WTC11 (cell line): Measurements from ENCODE around the gene SCYGR8. TPM values are rescaled to one million over a fixed set of nuclear protein-coding genes. Genes with fewer than 3 reads are reported as not detected.

Experiments used
- ATAC-seq: fragments of 200-7000 bp; cut with Tn5 transposase; 2 replicates; pipeline ENCODE4 v1.10.0; 2021; ENCODE audit warnings: mild to moderate bottlenecking, moderate library complexity
- CTCF ChIA-PET: fragments of 300-600 bp; sonication (Branson Sonifier 250); formaldehyde crosslinking; loops from one replicate; lab custom pipeline; 2021; ENCODE audit warnings: antibody characterized with exemption; lab: Charles Lee
- POLR2A ChIA-PET: fragments of 350-600 bp; sonication (Branson Sonifier 250); formaldehyde crosslinking; loops from one replicate; lab custom pipeline; 2021; ENCODE audit warnings: antibody characterized with exemption; lab: Charles Lee
- DNase-seq: peaks from one replicate; pipeline ENCODE4 v3.0.0; 2021; ENCODE audit warnings: low spot score
- H3K27ac Mint-ChIP-seq: 2 replicates; pipeline ENCODE4 v1.8.0; 2021; ENCODE audit warnings: mixed read lengths
- H3K27me3 Mint-ChIP-seq: 2 replicates; pipeline ENCODE4 v1.8.0; 2021; ENCODE audit warnings: low read depth, mild to moderate bottlenecking, moderate library complexity, mixed read lengths
- H3K36me3 Mint-ChIP-seq: 2 replicates; pipeline ENCODE4 v1.8.0; 2021; ENCODE audit warnings: mixed read lengths
- H3K4me1 Mint-ChIP-seq: 2 replicates; pipeline ENCODE4 v1.8.0; 2022; ENCODE audit warnings: mixed read lengths
- H3K4me3 Mint-ChIP-seq: 2 replicates; pipeline ENCODE4 v1.8.0; 2021; ENCODE audit warnings: mild to moderate bottlenecking, moderate library complexity, mixed read lengths
- H3K9me3 Mint-ChIP-seq: 2 replicates; pipeline ENCODE4 v1.8.0; 2021; ENCODE audit warnings: mixed read lengths
- ATF2 ChIP-seq: sonication (generic); formaldehyde crosslinking; IDR thresholded peaks from 2 replicates; pipeline ENCODE4 v1.8.1; 2022; ENCODE audit warnings: low read depth, missing genetic modification reagents, borderline replicate concordance
- CBFB ChIP-seq: sonication (generic); formaldehyde crosslinking; IDR thresholded peaks from 2 replicates; pipeline ENCODE4 v1.8.1; 2022; ENCODE audit warnings: mild to moderate bottlenecking, low read depth, missing genetic modification reagents
- CDX4 ChIP-seq: fragments of 250-450 bp; sonication (Bioruptor Pico); IDR thresholded peaks from 2 replicates; pipeline ENCODE4 v1.9.0; 2021; ENCODE audit warnings: moderate library complexity, mild to moderate bottlenecking, inconsistent platforms, borderline replicate concordance
- CREM ChIP-seq: sonication (generic); formaldehyde crosslinking; IDR thresholded peaks from 2 replicates; pipeline ENCODE4 v1.8.1; 2022; ENCODE audit warnings: mild to moderate bottlenecking, missing genetic modification reagents, moderate library complexity
- ETV6 ChIP-seq: sonication (generic); formaldehyde crosslinking; IDR thresholded peaks from 2 replicates; pipeline ENCODE4 v1.8.1; 2022; ENCODE audit warnings: mild to moderate bottlenecking, missing genetic modification reagents
- FOXJ3 ChIP-seq: sonication (generic); formaldehyde crosslinking; IDR thresholded peaks from 2 replicates; pipeline ENCODE4 v1.9.0; 2021; ENCODE audit warnings: missing genetic modification reagents, mild to moderate bottlenecking, borderline replicate concordance
- HMGA2 ChIP-seq: fragments of 250-450 bp; sonication (Bioruptor Pico); IDR thresholded peaks from 2 replicates; pipeline ENCODE4 v1.4.0; 2021; ENCODE audit warnings: mild to moderate bottlenecking, moderate library complexity
- JAZF1 ChIP-seq: fragments of 250-450 bp; sonication (Bioruptor Pico); IDR thresholded peaks from 2 replicates; pipeline ENCODE4 v1.9.0; 2021; ENCODE audit warnings: moderate library complexity, mild to moderate bottlenecking, inconsistent platforms
- MAX ChIP-seq: sonication (generic); formaldehyde crosslinking; IDR thresholded peaks from 2 replicates; pipeline ENCODE4 v1.8.0; 2022; ENCODE audit warnings: mild to moderate bottlenecking, missing genetic modification reagents
- MLX ChIP-seq: sonication (generic); formaldehyde crosslinking; IDR thresholded peaks from 2 replicates; pipeline ENCODE4 v1.8.1; 2023; ENCODE audit warnings: mild to moderate bottlenecking, missing genetic modification reagents, moderate library complexity
- NFE2L1 ChIP-seq: sonication (generic); formaldehyde crosslinking; IDR thresholded peaks from 2 replicates; pipeline ENCODE4 v1.8.1; 2023; ENCODE audit warnings: missing genetic modification reagents
- NFYB ChIP-seq: sonication (generic); formaldehyde crosslinking; conservative IDR thresholded peaks from 2 replicates; pipeline ENCODE4 v1.8.0; 2022; ENCODE audit warnings: low read depth, missing genetic modification reagents
- NR3C1 ChIP-seq: sonication (generic); formaldehyde crosslinking; conservative IDR thresholded peaks from 2 replicates; pipeline ENCODE4 v1.8.1; 2023; ENCODE audit warnings: low read depth, mild to moderate bottlenecking, missing genetic modification reagents
- RORB ChIP-seq: fragments of 250-450 bp; sonication (Bioruptor Pico); IDR thresholded peaks from 2 replicates; pipeline ENCODE4 v1.9.0; 2021; ENCODE audit warnings: mild to moderate bottlenecking
- SP1 ChIP-seq: sonication (generic); formaldehyde crosslinking; conservative IDR thresholded peaks from 2 replicates; pipeline ENCODE4 v1.8.1; 2022; ENCODE audit warnings: missing genetic modification reagents
- TP53 ChIP-seq: sonication (generic); formaldehyde crosslinking; IDR thresholded peaks from 2 replicates; pipeline ENCODE4 v1.8.1; 2023; ENCODE audit warnings: mild to moderate bottlenecking, missing genetic modification reagents
- USF2 ChIP-seq: sonication (generic); formaldehyde crosslinking; IDR thresholded peaks from 2 replicates; pipeline ENCODE4 v1.8.1; 2023; ENCODE audit warnings: mild to moderate bottlenecking, missing genetic modification reagents, moderate library complexity
- ZNF396 ChIP-seq: fragments of 250-450 bp; sonication (Bioruptor Pico); IDR thresholded peaks from 2 replicates; pipeline ENCODE4 v1.8.0; 2021; ENCODE audit warnings: mild to moderate bottlenecking, moderate library complexity, borderline replicate concordance
- total RNA-seq: library from RNA; stranded (reverse); gene quantifications from 3 replicates; pipeline ENCODE4 v1.2.3, GENCODE V29; 2021
- TF ChIP-seq, protein P1 (sequence below): sonication (generic); formaldehyde crosslinking; IDR thresholded peaks from 2 replicates; pipeline ENCODE4 v1.8.1; 2022; ENCODE audit warnings: low read depth, mild to moderate bottlenecking, moderate library complexity, missing genetic modification reagents, borderline replicate concordance
- TF ChIP-seq, protein P2 (sequence below): sonication (generic); formaldehyde crosslinking; IDR thresholded peaks from 2 replicates; pipeline ENCODE4 v1.8.0; 2023; ENCODE audit warnings: missing genetic modification reagents

The SCYGR8 gene
- total RNA-seq, 1 experiment from 2014 or later, result not detected

GRCh38 chr2:227716501-227716900 is 29.2 kb upstream of the SCYGR8 start:
- Mint-ChIP-seq H3K4me1 (peaks cover 26% of the 10 kb centered on the region), H3K27ac (no peak overlapping the region), H3K4me3 (0 out of 2 replicates have a peak overlapping the region, but pooled peaks have one; percentile 4), H3K27me3 (0 out of 2 replicates have a peak, but pooled peaks cover 3% of the 10 kb centered on the region), H3K9me3 (no peaks in the 10 kb centered on the region), H3K36me3 (no peaks in the 10 kb centered on the region)
- no peak for TF ChIP-seq CREM (CRISPR knock-in tag)
- no peak for TF ChIP-seq TP53 (CRISPR knock-in tag)
- TF ChIP-seq HMGA2, result no peak
- TF ChIP-seq NFE2L1, result no peak
- no peak for TF ChIP-seq ETV6 (CRISPR knock-in tag)
- TF ChIP-seq NFYB (CRISPR knock-in tag), result no peak
- TF ChIP-seq MLX (CRISPR knock-in tag), result no peak
- TF ChIP-seq JAZF1 (CRISPR knock-in tag), result no peak
- TF ChIP-seq FOXJ3 (CRISPR knock-in tag), result no peak
- TF ChIP-seq, protein P1, sequence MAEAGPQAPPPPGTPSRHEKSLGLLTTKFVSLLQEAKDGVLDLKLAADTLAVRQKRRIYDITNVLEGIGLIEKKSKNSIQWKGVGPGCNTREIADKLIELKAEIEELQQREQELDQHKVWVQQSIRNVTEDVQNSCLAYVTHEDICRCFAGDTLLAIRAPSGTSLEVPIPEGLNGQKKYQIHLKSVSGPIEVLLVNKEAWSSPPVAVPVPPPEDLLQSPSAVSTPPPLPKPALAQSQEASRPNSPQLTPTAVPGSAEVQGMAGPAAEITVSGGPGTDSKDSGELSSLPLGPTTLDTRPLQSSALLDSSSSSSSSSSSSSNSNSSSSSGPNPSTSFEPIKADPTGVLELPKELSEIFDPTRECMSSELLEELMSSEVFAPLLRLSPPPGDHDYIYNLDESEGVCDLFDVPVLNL (CRISPR knock-in tag), result no peak
- no peak for TF ChIP-seq ATF2 (CRISPR knock-in tag)
- no peak for TF ChIP-seq CBFB (CRISPR knock-in tag)
- TF ChIP-seq ZNF396 (CRISPR knock-in tag), result no peak
- no peak for TF ChIP-seq USF2
- no peak for TF ChIP-seq RORB (CRISPR knock-in tag)
- TF ChIP-seq, protein P2, sequence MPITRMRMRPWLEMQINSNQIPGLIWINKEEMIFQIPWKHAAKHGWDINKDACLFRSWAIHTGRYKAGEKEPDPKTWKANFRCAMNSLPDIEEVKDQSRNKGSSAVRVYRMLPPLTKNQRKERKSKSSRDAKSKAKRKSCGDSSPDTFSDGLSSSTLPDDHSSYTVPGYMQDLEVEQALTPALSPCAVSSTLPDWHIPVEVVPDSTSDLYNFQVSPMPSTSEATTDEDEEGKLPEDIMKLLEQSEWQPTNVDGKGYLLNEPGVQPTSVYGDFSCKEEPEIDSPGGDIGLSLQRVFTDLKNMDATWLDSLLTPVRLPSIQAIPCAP, result no peak
- CTCF ChIA-PET, result interaction anchor here (0.9 to 1.5 kb wide), 2 partner anchors 49 to 57 kb away, joined by 3 read pairs; no protein-coding TSS in a partner anchor
- ATAC-seq (no peak), DNase-seq (no peak)
- POLR2A ChIA-PET, result interaction anchor here (0.7 kb wide), 1 partner anchor 156 kb away, joined by 7 read pairs; no protein-coding TSS in a partner anchor

DNA sequence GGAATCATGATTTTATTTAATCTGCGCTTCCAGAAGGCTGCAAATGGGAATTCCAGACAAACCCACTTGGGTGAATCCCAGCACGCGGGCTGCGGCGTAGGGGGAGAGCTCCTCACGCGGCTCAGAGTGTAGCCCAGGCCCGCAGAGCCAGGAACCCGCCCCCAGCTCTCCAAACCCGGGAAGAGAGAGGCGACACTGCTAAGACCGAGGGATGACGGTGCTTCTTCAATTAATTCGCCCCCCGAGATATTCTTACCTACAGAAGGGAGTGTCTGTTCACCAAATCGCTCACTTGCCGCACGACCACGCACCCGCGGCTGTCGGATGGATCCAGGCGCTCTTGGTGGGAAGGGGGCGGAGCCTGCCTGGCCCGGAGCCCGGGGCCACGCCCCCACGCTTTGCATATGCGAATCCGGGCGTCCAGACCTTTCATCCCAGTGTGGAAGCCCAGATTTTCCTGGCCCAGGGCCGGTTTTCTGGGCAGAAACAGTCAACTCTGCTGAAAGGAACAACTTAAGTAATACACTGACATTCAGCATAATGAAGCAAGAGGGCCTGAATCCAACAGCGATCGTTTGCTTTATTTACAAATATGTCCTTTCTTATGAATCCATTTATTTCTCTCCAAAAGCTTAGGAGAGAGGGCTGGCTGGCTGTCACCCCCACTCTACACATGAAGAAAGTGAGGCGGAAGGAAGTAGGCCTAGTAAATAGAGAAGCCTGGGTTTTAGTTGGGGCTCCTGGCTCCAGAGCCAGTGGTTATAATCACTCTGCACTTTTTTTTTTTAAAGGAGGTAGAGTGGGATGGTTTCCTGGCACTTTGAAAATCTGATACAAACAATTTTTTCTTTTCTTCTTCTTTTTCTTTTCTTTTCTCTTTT is 27.8 kb upstream of the SCYGR8 start, which contains the start of gene SLC19A3:
Gene SLC19A3 (minus strand): TSS at position 342 of the 881 bp plus-strand sequence. CDS start 15,710 bp downstream, outside the sequence.
- 0 out of 2 replicates have a peak, but pooled peaks cover 3% of the 10 kb centered on the region for H3K27me3 Mint-ChIP-seq
- no peak within 1 kb of the TSS for H3K27ac Mint-ChIP-seq
- ChIA-PET POLR2A (interaction anchor here (1.0 kb wide), 2 partner anchors 23 to 121 kb away, joined by 3 read pairs; no protein-coding TSS in a partner anchor), CTCF (interaction anchor here (0.5 to 1.2 kb wide), 4 partner anchors 22 to 480 kb away, joined by 3 to 4 read pairs (median 4); no protein-coding TSS in a partner anchor)
- DNase-seq, result peak; percentile 91
- no peaks in the 10 kb centered on the region for H3K36me3 Mint-ChIP-seq
- H3K4me1 Mint-ChIP-seq, result peaks cover 26% of the 10 kb centered on the region
- ATAC-seq, result peak; percentile 97
- peak within 1 kb of the TSS; percentile 78 for H3K4me3 Mint-ChIP-seq
- H3K9me3 Mint-ChIP-seq, result no peaks in the 10 kb centered on the region
- no peak for TF ChIP-seq NR3C1 (CRISPR knock-in tag)
- TF ChIP-seq SP1 (CRISPR knock-in tag), result peak; percentile 59; the same call in 1 of the 2 replicates
- TF ChIP-seq MAX (CRISPR knock-in tag), result peak; percentile 38; the same call in 1 of the 2 replicates
- no peak for TF ChIP-seq CDX4 (CRISPR knock-in tag)
